NCI-H2081 (cell line): Measurements from ENCODE around the gene SDF2.
"Not testable (repeated sequence)": the region's sequence is repeated elsewhere in the genome, so short reads cannot be mapped to it uniquely, and the experiment has no call there.

Source experiments
- DNase-seq, 2 experiments: peaks; one replicate each; lab custom pipeline; 2025; lab: John Stamatoyannopoulos, UW

SDF2 gene

GRCh38 chr17:28684963-28685362 lies 23.3 kb upstream of the SDF2 start:
- DNase-seq: no peak

DNA sequence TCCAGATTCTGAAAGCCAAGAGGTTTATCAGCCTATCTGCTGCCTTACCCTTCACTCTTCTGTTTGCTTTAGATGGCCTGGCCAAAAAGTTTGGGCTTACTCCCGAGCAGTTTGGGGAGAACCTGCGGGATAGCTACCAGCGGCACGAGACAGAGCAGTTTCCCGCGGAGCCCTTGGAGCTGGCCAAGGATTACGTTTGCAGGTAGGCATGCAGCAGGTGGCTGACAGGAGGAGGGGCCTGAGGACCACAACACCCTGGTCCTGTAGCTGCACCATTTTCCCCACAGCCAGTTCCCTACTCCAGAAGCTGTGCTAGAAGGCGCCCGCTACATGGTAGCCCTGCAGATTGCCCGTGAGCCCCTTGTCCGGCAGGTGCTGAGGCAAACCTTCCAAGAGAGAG lies 20.9 kb upstream of the SDF2 start:
- no peak for DNase-seq

DNA sequence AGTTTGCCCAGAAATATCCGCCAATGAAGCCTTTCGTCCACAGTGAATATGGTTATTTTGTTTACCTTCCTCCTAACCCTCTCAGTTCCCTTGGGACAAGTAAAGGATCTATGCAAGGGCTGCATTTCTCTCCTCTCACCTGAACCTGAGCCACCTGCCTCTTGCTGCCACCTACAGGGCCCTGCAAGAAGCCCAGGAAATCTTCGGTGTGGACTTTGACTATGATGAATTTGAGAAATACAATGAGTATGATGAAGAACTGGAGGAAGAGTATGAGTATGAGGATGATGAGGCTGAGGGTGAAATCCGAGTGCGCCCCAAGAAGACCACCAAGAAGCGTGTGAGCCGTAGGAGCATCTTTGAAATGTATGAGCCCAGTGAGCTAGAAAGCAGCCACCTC lies 14.3 kb upstream of the SDF2 start:
- no peak for DNase-seq

GRCh38 chr17:28675490-28675889 lies 13.8 kb upstream of the SDF2 start:
- DNase-seq: no peak

DNA sequence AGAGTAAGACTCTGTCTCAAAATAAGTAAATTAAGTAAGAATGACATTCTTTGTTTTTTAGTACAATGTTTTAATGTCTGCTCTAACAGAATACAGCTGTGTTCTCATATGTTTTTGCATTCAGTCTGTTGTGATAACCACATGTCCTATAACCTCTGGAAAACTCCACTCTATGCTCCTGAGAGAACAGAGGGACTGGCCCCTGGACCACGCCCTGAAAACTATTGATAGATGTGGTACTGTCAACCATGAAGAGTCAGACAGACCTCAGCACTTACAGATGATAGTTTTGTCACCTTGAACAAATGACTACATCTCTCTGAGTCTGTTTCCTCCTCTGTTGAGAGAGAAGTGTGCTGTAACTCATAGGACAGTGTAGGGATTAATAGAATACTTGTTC lies 8.2 kb upstream of the SDF2 start:
- no peak for DNase-seq

DNA sequence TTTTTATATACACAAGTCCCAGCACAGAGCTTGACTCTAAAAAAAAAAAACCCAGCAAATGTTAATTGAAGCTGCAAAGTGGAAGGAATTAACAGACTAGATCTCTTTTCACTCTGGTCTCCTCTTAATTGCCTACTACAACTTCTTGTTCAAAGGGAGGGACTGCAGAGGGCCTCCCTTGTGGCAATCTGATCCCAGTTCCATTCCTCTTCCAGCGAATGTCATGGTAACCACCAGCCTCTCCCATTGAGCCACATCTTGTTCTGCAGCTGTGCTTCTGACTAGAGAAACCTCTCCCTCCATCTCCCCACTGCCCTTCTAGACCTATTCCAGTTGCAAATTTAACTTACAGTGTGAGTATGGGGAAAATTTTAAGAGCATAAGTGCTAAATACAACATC lies 6.2 kb upstream of the SDF2 start:
- DNase-seq: no peak

DNA sequence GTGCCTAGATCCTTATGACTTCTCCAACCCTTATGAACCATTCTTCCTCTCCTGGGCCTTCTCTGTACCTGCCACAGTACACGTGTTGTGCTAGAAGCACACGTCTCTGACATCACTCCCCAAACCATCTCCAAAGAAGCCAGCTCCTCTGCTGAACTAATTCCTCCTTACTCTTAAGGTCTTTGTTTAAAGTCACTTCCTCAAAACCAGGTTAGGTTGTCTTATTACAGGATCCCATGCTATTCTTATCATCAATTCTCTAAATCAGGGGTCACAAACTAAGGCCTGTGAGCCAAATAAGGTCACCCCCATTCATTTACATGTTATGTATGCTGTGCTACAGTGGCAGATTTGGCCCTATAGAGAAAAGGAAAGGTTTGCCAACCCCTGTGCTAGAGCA lies 4.3 kb upstream of the SDF2 start:
- no peak for DNase-seq

GRCh38 chr17:28663723-28664122 lies 2.0 kb upstream of the SDF2 start:
- DNase-seq: no peak

DNA sequence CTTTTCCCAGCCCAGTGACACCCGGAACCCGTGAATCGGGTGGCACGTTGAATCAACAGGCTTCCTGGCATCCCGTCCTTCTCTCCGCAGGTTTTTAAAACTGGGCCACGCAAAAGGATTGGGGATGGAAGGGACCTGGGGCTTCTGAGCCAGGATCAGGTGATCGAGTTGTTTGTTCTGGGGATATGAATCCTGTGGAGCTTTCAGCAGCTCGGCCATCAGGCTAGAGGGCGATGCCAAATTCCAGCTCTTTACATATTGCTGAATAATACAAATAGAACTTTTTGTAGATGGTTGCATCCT lies 772 bp upstream of the SDF2 start:
- DNase-seq: no peak

GRCh38 chr17:28659497-28659881 lies 2.2 kb downstream of the SDF2 start:
- DNase-seq: not testable (repeated sequence)

GRCh38 chr17:28658766-28659496 lies 2.8 kb downstream of the SDF2 start:
- not testable (repeated sequence) for DNase-seq

DNA sequence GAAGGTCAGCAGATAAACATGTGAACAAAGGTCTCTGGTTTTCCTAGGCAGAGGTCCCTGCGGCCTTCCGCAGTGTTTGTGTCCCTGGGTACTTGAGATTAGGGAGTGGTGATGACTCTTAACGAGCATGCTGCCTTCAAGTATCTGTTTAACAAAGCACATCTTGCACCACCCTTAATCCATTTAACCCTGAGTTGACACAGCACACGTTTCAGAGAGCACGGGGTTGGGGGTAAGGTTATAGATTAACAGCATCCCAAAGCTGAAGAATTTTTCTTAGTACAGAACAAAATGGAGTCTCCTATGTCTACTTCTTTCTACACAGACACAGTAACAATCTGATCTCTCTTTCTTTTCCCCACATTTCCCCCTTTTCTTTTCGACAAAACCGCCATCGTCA lies 3.4 kb downstream of the SDF2 start:
- not testable (repeated sequence) for DNase-seq

DNA sequence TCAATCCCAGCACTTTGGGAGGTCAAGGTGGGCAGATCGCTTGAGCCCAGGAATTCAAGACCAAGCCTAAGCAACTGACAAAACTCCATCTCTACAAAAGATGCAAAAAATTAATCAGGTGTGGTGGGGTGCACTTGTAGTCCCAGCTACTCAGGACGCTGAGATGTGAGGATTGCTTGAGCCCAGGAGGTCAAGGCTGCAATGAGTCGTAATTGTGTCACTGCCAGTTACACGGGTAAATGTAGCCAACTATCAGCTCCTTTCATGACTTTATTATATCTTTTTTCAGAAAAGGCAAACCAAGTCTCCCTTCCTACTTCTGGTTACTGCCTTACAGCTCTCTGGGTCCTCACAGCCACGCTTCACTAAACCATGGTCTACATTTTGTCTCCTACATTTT lies 4.0 kb downstream of the SDF2 start:
- DNase-seq: no peak

GRCh38 chr17:28655160-28655559 lies 6.5 kb downstream of the SDF2 start:
- DNase-seq: no peak

- no peak for DNase-seq
These were observed 13.0 kb downstream of the SDF2 start for GRCh38 chr17:28648698-28649097.

- DNase-seq: no peak
These were observed 15.5 kb downstream of the SDF2 start for GRCh38 chr17:28646039-28646754.

- no peak for DNase-seq
These were observed 16.1 kb downstream of the SDF2 start for GRCh38 chr17:28645576-28645939.

GRCh38 chr17:28644787-28645575 lies 16.7 kb downstream of the SDF2 start, which contains the start of gene BLTP2:
BLTP2 (minus strand) TSS chr17:28645158; CDS start chr17:28645056, 102 bp downstream.
- peak; percentile 89 to 90 for DNase-seq

DNA sequence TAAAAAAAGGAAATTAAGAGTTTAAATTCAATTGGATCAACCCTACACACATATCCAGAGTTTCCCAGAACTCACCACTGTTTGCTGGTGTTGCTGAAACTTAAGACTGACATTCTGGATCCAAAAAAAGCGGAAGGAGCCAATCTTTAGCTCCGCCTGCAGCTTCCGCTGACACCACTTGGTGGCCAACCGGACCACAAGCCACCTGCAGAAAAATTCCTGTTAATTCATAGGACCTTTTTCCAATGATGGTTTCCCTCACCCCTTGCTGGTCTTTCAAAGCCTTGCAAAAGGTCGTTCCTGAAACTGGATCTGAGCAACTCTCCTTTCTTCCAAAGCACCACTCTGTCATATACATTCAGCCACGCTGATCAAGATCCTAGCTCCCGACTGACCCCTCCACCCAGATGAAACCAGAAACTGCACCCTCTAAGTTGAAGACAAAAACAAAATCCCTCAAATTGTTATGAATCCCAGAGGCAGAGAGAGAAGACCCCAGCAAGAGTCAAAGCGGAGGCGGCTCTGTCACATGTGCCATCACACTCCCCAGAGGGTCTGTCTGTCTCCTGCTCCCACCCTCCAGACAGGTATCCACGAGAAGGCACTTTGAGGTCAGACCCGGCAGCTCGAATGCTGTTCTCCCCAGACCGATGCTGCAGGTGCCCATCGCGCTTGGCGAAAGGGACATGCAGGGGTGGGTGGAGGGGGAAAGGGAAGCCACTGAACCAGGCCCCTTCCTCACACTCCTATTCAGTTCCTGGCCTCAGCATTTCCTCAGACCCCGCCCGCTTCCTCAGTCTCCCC lies 17.5 kb downstream of the SDF2 start:
- DNase-seq: peak; percentile 10 to 35

- DNase-seq: no peak
These were observed 20.1 kb downstream of the SDF2 start for GRCh38 chr17:28641579-28641978.

GRCh38 chr17:28635506-28635905 lies 26.2 kb downstream of the SDF2 start:
- DNase-seq: no peak

DNA sequence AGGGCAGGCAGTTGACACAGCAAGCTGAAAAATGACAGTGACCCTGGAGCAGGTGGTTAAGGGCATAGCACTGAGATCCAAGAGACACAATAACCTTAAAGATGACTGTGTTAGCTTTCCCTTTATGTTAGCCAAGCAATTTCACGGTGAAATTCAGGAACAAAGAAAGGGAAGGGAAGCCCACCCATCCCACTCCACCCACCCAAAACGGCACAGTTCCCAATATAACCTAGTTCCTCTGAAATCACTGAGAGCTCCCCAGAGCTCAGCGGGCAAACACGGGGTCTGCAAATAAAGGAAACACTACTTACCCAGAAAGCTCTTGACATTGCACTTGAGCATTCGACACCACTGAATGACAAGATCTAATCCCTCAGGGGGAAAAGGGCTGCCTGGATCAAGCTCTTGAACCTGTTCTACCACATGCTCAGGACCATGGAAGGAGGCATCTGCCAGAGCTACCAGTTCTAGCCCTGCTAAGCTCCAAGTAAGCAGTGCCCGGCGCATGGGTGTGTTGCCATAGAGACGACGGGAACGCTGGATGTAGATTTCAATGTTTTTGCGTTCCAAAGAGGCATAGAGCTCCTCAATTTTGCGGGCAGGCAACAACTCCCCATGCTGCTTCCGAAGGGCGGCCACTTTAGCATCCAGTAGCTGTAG lies 27.4 kb downstream of the SDF2 start:
- DNase-seq: no peak
